Measurements from ENCODE around the gene C19orf47.

GRCh38 chr19:40280608-40281221 lies 67.5 kb downstream of the C19orf47 start:
- TF ChIP-seq POU6F1 (CRISPR knock-in tag; IDR thresholded peaks at IDR 0.05; ENCODE audit: borderline replicate concordance, low read depth) (no peak), ESRRG (CRISPR knock-in tag; IDR thresholded peaks at IDR 0.05) (no peak), GLIS3 (CRISPR knock-in tag; IDR thresholded peaks at IDR 0.05) (no peak), ZFP30 (CRISPR knock-in tag; IDR thresholded peaks at IDR 0.05) (no peak), CSDC2 (CRISPR knock-in tag; IDR thresholded peaks at IDR 0.05) (no peak), ISL1 (CRISPR knock-in tag; IDR thresholded peaks at IDR 0.05) (no peak), RARB (CRISPR knock-in tag; IDR thresholded peaks at IDR 0.05) (no peak)
